HEK293T (cell line): Measurements from ENCODE around the gene TMEM190.

Experiments
- PKNOX1 ChIP-seq: fragments of 450-650 bp; IDR thresholded peaks from 2 replicates; pipeline ENCODE4 v1.6.1; 2016
- TARDBP ChIP-seq: fragments of 450-650 bp; IDR thresholded peaks from 2 replicates; pipeline ENCODE4 v1.6.1; 2016

GRCh38 chr19:55341595-55342531, 34.8 kb upstream of the TMEM190 start:
- TF ChIP-seq PKNOX1 (no peak), TARDBP (no peak)
